Measurements from ENCODE around the gene FAM193B.

GRCh38 chr5:177595991-177596774 lies 41.8 kb upstream of the FAM193B start:
- no peak for TF ChIP-seq FOXK2 (IDR thresholded peaks at IDR 0.05)
- no peak for TF ChIP-seq PKNOX1 (IDR thresholded peaks at IDR 0.05)
- TF ChIP-seq FOXA1 (IDR thresholded peaks at IDR 0.05) = no peak
- no peak for TF ChIP-seq FOXM1 (IDR thresholded peaks at IDR 0.05; ENCODE audit: borderline replicate concordance)
- TF ChIP-seq SUZ12 (IDR thresholded peaks at IDR 0.05) = no peak
- no peak for TF ChIP-seq SP1 (IDR thresholded peaks at IDR 0.05)
- TF ChIP-seq L3MBTL2 (conservative IDR thresholded peaks at IDR 0.05) = no peak

Measured in HEK293T (cell line).